Epithelial cell of prostate (primary cell): Measurements from ENCODE around the gene LPIN1.

Experiments used
- DNase-seq: peaks from one replicate; pipeline ENCODE4 v3.0.0-alpha.2; 2011; ENCODE audit warnings: low read depth, low spot score
- H3K27ac ChIP-seq: fragments of 450-650 bp; 2 replicates; pipeline ENCODE4 v1.5.1; 2017; ENCODE audit warnings: mild to moderate bottlenecking

LPIN1 gene

GRCh38 chr2:11743366-11743765 is 3.1 kb upstream of the LPIN1 start:
- peak overlapping the region; percentile 63 for H3K27ac ChIP-seq
- DNase-seq, result no peak

- H3K27ac ChIP-seq, result peak overlapping the region; percentile 63
- peak; percentile 99 for DNase-seq
These were observed 2.4 kb upstream of the LPIN1 start for GRCh38 chr2:11743846-11744553.

- no peak for DNase-seq
- peak overlapping the region; percentile 63 for H3K27ac ChIP-seq
These were observed 1.6 kb upstream of the LPIN1 start for GRCh38 chr2:11744631-11745394.

- DNase-seq, result no peak
- H3K27ac ChIP-seq, result peak overlapping the region; percentile 60
These were observed 638 bp upstream of the LPIN1 start for GRCh38 chr2:11745613-11746375.

- no peak for DNase-seq
- H3K27ac ChIP-seq, result peak overlapping the region; percentile 60
These were observed 501 bp downstream of the LPIN1 start for GRCh38 chr2:11746807-11747459.

- DNase-seq, result no peak
- H3K27ac ChIP-seq, result no peak overlapping the region
These were observed 1.8 kb downstream of the LPIN1 start for GRCh38 chr2:11748018-11748860.

GRCh38 chr2:11748861-11749645 is 2.6 kb downstream of the LPIN1 start:
- no peak for DNase-seq
- no peak overlapping the region for H3K27ac ChIP-seq

- no peak for DNase-seq
- H3K27ac ChIP-seq, result peak overlapping the region; percentile 46
These were observed 3.4 kb downstream of the LPIN1 start for GRCh38 chr2:11749646-11750349.

- DNase-seq, result no peak
- peak overlapping the region; percentile 46 for H3K27ac ChIP-seq
These were observed 4.0 kb downstream of the LPIN1 start for GRCh38 chr2:11750422-11750821.

GRCh38 chr2:11750917-11751316 is 4.5 kb downstream of the LPIN1 start:
- DNase-seq, result peak; percentile 10
- peak overlapping the region; percentile 46 for H3K27ac ChIP-seq

GRCh38 chr2:11752906-11753305 is 6.5 kb downstream of the LPIN1 start:
- DNase-seq, result no peak

GRCh38 chr2:11753452-11753885 is 7.0 kb downstream of the LPIN1 start:
- DNase-seq, result peak; percentile 64
- H3K27ac ChIP-seq, result peak overlapping the region; percentile 64

More at GRCh38 chr2:11752906-11753305, 6.5 kb downstream of the LPIN1 start:
- H3K27ac ChIP-seq, result peak overlapping the region; percentile 64

GRCh38 chr2:11753886-11754699 is 7.7 kb downstream of the LPIN1 start:
- DNase-seq, result peak; percentile 57
- peak overlapping the region; percentile 64 for H3K27ac ChIP-seq

- no peak for DNase-seq
- peak overlapping the region; percentile 64 for H3K27ac ChIP-seq
These were observed 8.2 kb downstream of the LPIN1 start for GRCh38 chr2:11754700-11755015.

GRCh38 chr2:11757101-11757500 is 10.7 kb downstream of the LPIN1 start:
- H3K27ac ChIP-seq, result no peak overlapping the region

GRCh38 chr2:11758187-11758586 is 11.8 kb downstream of the LPIN1 start:
- H3K27ac ChIP-seq, result no peak overlapping the region
- no peak for DNase-seq

More at GRCh38 chr2:11757101-11757500, 10.7 kb downstream of the LPIN1 start:
- DNase-seq, result no peak

- no peak overlapping the region for H3K27ac ChIP-seq
- DNase-seq, result no peak
These were observed 12.2 kb downstream of the LPIN1 start for GRCh38 chr2:11758647-11759046.
